ENCODE measurements around the gene TLR3. TPM values are rescaled to one million over a fixed set of nuclear protein-coding genes. Genes with fewer than 3 reads are reported as not detected.

TLR3 gene
- total RNA-seq, 1 donor from 2014 or later, result 0.41 TPM

DNA sequence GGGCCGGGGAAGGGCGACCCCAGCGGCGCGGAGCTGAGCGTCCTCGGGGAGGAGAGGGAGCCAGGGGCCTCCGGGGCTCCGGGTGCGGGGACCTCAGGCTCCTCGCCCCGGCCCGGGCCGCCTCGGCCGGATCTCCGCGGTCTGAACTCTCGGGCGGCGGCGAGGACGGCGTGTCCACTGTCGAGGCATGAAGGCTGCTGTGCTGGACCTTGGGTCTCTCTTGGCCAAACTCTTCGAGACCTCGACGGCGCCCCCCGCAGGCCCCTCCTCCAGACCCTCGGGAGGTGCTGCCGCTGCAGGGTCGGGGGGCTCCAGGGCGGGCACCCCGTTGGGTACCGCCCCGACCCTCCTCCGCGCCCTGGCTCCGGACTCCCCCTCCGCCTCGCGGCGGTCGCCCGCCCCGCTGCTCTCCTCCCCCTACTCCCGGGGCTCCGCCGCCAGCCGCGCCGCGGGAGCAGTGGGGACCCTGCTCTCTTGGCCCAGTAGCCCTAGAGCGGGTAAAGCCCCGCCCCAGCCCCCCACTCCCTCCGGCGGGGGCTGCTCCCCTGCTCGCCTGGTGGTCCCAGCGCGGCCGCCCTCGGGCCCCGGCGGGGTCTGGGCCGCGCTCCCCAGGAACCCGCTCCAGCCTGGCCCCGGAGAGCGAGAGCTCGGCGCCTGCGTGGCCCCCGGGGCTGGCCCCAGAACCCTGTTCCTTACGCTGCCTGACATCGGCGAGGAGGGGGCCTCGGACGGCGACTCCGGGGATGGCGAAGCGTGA lies 36.1 kb downstream of the TLR3 start:
- intact Hi-C loops (cut with micrococcal nuclease), result no loop called here

DNA sequence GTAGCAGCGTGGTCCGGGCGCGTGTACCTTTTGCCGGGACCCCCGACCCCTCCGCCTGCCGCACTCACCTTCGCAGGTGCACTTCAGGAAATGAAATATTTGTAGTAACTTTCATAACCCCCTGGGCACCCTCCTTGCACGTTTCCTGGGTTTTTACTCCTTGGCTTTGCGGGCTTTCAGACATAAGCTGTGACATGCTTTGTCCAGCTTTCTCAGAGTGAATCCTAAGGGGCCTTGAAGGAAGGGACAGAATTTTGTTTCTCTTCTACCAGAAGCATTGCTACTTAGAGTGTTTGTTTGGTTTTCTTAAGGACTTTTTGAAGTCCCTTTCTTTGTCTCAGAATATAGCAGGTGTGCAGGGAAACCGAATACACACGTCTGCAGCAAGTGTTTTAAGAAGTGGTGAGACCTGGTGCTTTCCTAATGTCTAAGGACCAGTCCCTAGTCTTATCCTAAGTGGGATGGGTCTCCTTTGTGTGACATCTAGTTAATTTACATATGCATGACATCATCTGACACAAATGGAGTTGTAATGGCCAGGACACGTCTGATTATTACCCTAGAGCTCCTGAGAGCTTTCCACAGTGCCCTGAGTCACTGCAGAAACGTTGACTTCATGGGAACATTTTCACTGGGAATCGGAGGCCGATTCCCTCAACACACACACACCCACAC lies 36.8 kb downstream of the TLR3 start:
- intact Hi-C loops (cut with micrococcal nuclease), result no loop called here

DNA sequence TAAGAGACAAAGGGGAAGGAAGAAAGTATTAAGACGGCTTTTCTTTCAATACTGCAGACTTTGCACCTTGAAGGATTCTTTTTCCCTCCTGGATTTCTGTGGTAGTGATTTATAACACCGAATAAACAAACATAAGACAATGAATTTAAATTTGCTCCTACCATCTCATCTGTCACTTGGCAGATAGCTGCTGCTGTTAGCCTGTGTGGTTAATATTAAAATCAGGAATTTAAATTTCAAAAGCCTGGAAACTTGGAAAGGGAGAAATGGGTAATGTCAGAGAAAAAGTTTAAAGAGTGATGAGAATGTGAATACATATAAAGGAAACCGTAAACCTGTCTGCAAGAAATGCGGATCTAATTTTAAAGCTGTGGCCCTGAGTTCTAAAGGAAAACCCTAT lies 39.0 kb downstream of the TLR3 start:
- intact Hi-C loops (cut with micrococcal nuclease), result no loop called here

GRCh38 chr4:186108391-186108790 lies 39.4 kb downstream of the TLR3 start:
- intact Hi-C loops (cut with micrococcal nuclease), result no loop called here

GRCh38 chr4:186109245-186109644 lies 40.3 kb downstream of the TLR3 start:
- intact Hi-C loops (cut with micrococcal nuclease), result no loop called here

DNA sequence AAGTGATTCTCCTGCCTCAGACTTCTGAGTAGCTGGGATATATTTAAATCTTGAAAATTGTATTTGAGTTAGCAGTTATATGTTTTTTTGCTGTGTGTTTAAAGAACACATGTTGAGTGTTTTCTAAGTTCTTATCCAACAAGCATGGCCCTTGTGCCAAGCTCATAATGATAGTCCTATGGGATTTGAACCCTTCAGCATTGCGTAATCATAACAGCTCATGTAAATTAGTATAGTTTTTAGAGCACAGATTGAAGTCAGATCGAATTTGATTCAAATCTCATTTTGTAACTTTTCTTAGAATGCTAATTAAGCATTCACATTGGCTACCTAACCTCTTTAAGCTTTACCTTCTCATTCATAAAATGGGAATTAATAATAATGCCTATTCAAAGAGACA lies 47.7 kb downstream of the TLR3 start:
- intact Hi-C loops (cut with micrococcal nuclease), result no loop called here

DNA sequence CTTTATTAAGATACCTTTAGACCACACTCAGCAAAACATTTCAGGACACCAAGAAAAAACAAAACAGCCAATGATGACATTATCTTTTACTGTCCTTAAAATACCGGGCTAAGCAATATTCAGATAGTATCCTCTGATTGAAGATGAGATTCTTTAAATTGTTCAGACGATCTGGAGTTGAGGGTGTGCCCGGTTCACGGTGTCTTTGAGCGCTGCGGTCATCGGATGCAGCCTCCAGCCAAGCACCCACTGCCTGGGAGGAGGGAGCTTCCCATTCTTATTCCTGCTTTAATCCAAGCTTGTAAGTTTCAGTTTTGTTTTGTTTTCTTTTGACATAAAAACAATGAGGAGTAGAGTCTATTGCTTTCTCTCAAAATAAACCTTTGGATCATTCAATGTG lies 49.6 kb downstream of the TLR3 start:
- intact Hi-C loops (cut with micrococcal nuclease), result no loop called here

DNA sequence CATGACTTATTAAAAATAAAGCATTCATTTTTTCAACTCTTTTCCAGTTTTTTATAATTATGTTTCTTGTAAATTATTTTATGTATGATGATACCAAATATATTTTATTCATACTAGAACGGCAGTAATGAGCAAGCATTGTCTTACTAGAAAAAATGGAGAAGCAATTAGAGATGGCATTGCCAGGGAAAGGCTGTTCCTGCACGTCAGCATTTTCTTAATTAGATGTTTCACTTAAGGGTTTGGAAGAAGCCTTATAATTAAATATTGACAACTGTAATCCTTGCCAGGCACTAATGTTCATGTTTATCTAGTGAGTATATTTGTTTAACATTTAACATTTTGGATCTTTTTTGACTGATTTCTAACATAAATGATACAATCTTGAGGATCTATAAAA lies 52.1 kb downstream of the TLR3 start:
- intact Hi-C loops (cut with micrococcal nuclease), result no loop called here

DNA sequence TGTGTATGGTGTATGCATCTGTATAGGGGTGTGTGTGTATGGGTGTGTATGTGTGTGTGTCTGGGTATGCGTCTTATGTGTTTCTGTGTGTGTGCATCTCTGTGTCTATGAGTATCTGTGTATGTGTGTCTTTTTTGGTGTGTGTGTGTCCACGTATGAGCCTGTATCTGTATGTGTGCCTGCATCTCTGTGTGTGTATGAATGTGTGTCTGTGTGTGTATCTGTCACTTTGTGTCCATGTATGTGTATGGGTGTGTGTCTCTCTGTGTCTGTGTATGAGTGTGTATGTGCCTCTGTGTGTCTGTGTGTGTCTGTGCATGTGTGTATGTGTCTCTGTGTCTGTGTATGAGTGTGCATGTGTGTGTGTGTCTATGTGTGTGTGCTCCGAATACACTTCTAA lies 59.9 kb downstream of the TLR3 start:
- intact Hi-C loops (cut with micrococcal nuclease), result no loop called here

GRCh38 chr4:186131935-186132334 lies 63.0 kb downstream of the TLR3 start:
- intact Hi-C loops (cut with micrococcal nuclease), result no loop called here

GRCh38 chr4:186132577-186133242 lies 63.8 kb downstream of the TLR3 start:
- intact Hi-C loops (cut with micrococcal nuclease), result no loop called here

GRCh38 chr4:186134257-186134656 lies 65.3 kb downstream of the TLR3 start:
- intact Hi-C loops (cut with micrococcal nuclease), result no loop called here

DNA sequence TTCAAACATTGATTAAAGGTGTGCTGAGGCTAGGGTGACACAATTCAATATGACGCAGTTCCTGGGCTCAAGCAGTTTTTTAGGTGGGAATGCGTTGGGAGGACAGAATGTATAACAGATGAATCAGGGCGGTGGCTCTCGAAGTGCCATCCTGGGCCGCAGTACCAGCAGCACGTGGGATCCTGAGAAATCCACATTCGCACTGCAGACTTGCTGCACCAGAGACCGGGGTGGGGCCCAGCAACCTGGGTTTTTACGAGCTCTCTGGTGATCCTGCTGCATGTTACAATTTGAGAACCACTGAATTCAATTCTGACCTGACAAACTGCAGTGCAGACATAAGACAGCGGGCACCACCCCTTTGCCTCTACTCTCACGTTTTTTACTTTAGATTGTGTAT lies 65.9 kb downstream of the TLR3 start:
- intact Hi-C loops (cut with micrococcal nuclease), result no loop called here

DNA sequence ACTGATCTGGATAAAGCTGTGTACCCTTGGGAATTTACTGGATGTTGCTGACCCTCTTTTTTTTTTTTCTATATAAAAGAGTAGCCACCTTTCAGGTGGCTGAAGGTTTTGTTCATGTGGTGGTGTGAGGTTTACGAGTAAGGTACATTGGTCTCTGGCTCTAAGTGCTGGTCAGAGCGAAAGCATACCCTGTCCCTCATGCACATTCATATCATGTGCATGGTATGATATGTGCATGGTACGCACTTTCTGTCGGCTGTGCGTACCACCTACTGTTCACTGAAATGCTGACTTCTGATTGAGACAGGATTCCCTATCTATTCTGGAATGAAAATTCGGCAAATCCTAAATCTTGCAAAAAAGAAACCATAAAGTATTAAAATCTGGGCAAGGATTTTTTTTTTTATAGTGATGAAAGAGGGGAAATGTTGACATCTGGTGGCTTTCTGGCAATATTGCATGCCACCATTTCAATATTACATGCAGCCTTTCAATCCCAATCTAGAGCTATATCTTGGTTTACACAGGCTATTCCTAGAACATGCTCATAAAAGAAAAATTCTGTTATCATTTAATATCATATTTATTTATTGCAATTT lies 68.3 kb downstream of the TLR3 start:
- intact Hi-C loops (cut with micrococcal nuclease), result loop anchor here (2.0 kb wide), 1 partner anchor 68 kb away; the partner anchor contains the start of gene TLR3

Other genes with a start within 250 kb of the TLR3 start
- gene FAM149A, start 35.5 kb downstream of the TLR3 start, total RNA-seq, result 0.23 and 0.25 TPM in 2 replicates
- 24.4 and 26.6 TPM in 2 replicates for gene CYP4V2, start 122.4 kb downstream of the TLR3 start, total RNA-seq
- 0.36 TPM in 2 replicates for gene KLKB1, start 158.4 kb downstream of the TLR3 start, total RNA-seq
- gene F11, start 197.0 kb downstream of the TLR3 start, total RNA-seq, result not detected in 2 replicates

Data from T-helper 2 cell treated with Interferon-gamma antibody and Interleukin-4, amounts not matched to agents 100 ng/mL and 5 ng/mL, for 36 hours (primary cell).